Activated naive CD8-positive, alpha-beta T cell (primary cell): ENCODE results near the gene PAM.

Experiments
- H3K27ac Mint-ChIP-seq: one replicate; pipeline ENCODE4 v1.8.0; 2021; ENCODE audit warnings: mixed read lengths
- H3K27me3 Mint-ChIP-seq: one replicate; pipeline ENCODE4 v1.8.0; 2021; ENCODE audit warnings: mixed read lengths
- H3K36me3 Mint-ChIP-seq: one replicate; pipeline ENCODE4 v1.8.0; 2021; ENCODE audit warnings: mixed read lengths
- H3K4me1 Mint-ChIP-seq: one replicate; pipeline ENCODE4 v1.8.0; 2021; ENCODE audit warnings: low read depth, mixed read lengths
- H3K4me3 Mint-ChIP-seq: one replicate; pipeline ENCODE4 v1.8.0; 2021; ENCODE audit warnings: mild to moderate bottlenecking, mixed read lengths
- H3K9me3 Mint-ChIP-seq: one replicate; pipeline ENCODE4 v1.8.0; 2021; ENCODE audit warnings: low read depth, mixed read lengths

PAM gene

DNA sequence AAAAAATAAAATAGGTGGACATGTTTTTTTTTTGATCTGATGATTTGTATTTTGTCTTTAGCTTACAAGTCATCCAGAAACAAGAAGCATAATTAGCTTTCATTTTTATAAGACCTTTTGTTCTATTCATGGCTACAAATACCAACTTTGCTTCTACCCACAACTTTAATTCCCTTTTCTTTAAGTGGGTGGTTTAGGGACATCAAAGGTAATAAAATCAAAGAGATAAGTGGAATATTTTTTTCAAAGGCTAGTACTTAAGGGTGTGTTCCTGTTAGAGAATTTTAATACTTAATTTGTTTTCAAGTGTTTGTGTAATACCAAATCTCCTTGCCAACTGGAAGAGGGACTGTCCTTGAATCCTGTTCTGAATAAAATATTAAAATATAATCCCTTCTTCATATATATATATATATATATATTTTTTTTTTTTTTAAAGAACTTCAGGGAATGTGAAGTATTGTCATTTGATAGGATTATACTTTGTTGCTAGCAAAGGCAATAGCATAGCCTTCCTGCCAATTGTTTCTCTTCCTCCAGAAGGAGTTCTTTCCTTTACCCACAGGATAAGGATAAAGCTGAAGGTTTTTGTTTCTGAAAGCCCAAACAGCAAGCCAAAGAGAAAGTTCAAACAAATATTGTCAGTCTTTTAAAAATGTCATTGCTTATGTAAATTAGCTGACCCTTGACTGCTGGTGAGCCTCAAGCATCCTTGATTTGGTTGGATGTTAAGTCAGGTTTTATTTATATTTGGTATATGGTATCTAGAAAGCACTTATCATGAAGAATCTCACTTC lies 108.9 kb downstream of the PAM start:
- Mint-ChIP-seq H3K9me3 (no peaks in the 10 kb centered on the region), H3K4me3 (no peak overlapping the region), H3K4me1 (peaks cover 16% of the 10 kb centered on the region), H3K36me3 (peaks cover 13% of the 10 kb centered on the region), H3K27ac (no peak overlapping the region), H3K27me3 (peaks cover 12% of the 10 kb centered on the region)

DNA sequence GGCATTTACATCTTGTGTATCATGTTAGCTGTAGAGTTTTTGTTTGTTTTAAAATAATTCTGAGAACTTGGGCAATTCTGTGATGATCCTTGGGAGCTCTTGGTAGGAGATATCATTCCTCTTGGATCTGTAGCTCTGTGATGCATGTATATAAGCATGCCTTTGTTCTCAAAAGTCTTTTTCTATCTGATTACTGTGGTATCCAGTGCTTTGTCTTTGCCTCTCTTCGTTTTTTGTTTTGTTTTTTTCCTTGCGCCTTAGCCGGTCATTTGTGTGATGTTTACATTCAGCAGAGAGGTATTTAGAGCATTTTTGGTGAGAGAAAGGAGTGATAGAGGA lies 110.0 kb downstream of the PAM start:
- H3K27me3 Mint-ChIP-seq = peaks cover 18% of the 10 kb centered on the region
- H3K9me3 Mint-ChIP-seq = no peaks in the 10 kb centered on the region
- peaks cover 16% of the 10 kb centered on the region for H3K4me1 Mint-ChIP-seq
- no peak overlapping the region for H3K27ac Mint-ChIP-seq
- H3K4me3 Mint-ChIP-seq = peak overlapping the region; percentile 80
- peaks cover 22% of the 10 kb centered on the region for H3K36me3 Mint-ChIP-seq

DNA sequence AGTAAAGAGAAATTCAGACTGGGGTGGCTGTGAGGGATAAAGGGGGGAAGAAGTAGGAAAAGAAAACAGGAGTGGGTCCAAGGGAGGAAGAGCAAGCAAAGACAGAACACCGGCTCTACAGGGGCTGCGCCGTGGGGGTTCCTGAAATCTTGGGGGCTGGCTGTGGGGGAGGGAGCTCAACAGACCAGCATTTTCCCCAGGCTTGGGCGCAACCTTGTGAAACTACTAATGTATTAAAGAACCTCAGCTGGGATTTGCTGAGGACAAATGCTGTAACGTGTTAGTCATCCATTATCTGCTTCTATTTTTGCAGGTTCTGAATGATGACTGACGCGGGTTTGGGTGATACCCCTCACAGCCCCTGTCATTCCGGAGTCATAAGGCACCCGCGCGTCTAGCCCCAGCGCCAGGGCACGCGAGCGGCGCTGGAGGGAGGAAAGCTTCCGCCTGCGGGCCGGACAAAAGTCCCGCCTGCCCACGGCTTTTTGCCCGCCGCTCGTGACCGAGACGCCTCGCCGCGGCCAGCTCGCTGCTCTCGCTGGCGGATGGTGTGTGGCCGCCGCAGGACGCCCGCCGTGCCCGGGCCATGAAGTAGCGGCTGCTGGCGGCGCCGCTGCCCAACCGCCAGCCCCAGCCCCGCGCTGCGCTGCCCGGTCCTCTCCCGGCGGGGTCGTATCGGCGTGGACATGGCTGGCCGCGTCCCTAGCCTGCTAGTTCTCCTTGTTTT lies 110.6 kb downstream of the PAM start:
- Mint-ChIP-seq H3K36me3 (peaks cover 21% of the 10 kb centered on the region), H3K4me3 (peak overlapping the region; percentile 80), H3K4me1 (peaks cover 16% of the 10 kb centered on the region), H3K27ac (no peak overlapping the region), H3K9me3 (no peaks in the 10 kb centered on the region), H3K27me3 (peaks cover 18% of the 10 kb centered on the region)

DNA sequence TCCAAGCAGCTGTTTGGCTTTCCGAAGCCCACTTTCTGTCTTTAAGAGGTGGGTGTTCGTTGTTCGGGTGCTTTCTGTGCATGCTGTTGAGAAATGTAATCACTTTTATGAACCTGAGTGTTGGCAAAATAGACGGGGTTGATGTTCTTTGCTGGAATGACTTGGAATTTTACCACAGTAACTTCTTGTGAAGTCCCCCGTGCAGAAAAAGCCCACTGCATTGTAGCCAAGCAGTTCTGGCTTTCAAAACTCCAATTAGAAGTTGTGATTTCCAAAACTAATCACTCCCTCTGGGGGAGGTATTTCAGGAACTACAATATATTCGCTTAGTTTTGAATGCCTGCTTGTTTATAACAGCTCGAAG lies 111.1 kb downstream of the PAM start:
- Mint-ChIP-seq H3K36me3 (peaks cover 21% of the 10 kb centered on the region), H3K4me1 (peaks cover 16% of the 10 kb centered on the region), H3K9me3 (no peaks in the 10 kb centered on the region), H3K27ac (no peak overlapping the region), H3K27me3 (peaks cover 18% of the 10 kb centered on the region), H3K4me3 (peak overlapping the region; percentile 80)

DNA sequence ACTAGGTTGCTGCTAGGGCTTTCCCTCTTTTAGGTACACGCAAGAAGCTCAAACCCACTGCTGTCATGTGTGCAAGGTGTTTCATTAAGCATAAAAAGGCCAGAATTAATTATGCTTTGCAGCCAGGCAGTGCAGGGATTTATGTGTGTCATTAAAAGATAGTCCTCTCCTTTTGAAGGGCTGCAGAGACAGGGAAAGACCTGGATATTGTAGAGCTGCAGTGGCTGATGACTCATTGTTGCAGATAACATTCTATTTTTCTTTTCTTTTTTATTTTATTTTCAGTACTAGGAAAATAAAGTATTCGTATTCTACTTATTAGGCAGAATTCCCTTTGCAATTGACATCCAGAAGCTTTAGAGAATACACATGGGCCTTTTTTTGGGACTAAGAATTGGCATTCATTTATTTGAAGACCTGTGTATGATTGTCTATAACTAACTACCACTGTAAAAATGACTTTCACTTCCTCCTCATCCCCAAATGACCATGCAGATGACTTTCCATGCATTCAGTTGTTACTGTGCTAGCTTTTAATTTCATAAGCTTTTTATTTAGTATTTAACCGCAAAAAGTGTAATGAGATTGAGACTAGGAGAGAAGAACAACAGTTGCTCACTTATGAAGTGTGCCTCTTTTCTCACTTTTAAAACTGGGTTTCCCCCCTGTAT lies 113.0 kb downstream of the PAM start:
- H3K27me3 Mint-ChIP-seq = peaks cover 16% of the 10 kb centered on the region
- H3K9me3 Mint-ChIP-seq = no peaks in the 10 kb centered on the region
- no peak overlapping the region for H3K27ac Mint-ChIP-seq
- H3K36me3 Mint-ChIP-seq = peaks cover 21% of the 10 kb centered on the region
- peaks cover 16% of the 10 kb centered on the region for H3K4me1 Mint-ChIP-seq
- H3K4me3 Mint-ChIP-seq = no peak overlapping the region

DNA sequence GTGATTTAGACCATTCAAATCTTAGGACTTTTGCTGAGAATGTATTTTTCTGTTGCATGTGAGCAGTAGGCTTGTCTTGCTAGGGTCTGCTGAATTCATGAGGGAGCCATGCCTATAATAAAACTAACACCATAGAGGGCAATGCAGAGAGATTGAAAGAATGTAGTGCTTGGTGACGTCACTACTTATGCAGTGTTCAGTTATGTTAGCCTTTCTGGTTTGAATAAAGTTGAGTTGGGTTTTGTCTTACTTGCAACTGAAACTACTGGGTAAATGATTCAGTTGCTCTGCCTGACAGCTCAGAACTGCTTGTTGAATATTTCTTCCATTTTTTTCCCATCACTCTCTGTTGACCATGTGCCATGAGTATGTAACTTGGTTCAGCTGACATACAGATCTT lies 114.1 kb downstream of the PAM start:
- Mint-ChIP-seq H3K36me3 (peaks cover 29% of the 10 kb centered on the region), H3K4me1 (peaks cover 16% of the 10 kb centered on the region), H3K9me3 (no peaks in the 10 kb centered on the region), H3K4me3 (no peak overlapping the region), H3K27ac (no peak overlapping the region), H3K27me3 (peaks cover 15% of the 10 kb centered on the region)

DNA sequence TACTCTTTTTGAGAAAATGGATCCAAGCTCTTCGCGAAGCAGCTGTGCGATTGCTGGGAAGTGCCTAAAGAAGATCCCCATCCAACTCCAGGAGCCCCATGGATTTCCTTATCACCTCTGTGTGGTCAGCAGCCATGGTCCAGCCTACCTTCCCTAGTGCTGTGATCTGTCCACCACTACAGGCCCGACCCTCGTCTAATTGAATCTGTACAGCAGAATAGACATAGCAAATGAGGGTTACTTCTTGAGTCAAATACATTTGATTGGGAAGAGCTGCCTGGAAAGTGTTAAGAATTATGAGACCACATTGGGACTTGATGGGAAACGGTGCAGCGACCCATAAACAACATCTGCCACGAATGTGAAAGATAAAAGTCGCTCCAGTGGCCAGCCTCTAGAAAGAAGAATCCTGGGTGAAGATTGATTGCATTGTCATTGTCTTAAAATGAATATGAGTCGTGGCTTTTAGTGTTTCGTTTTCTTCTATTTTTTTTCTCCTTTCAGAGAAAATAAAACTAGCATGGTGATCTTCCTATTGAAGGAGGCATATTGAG lies 118.4 kb downstream of the PAM start:
- peaks cover 30% of the 10 kb centered on the region for H3K36me3 Mint-ChIP-seq
- peaks cover 7% of the 10 kb centered on the region for H3K27me3 Mint-ChIP-seq
- no peaks in the 10 kb centered on the region for H3K9me3 Mint-ChIP-seq
- no peak overlapping the region for H3K27ac Mint-ChIP-seq
- no peak overlapping the region for H3K4me3 Mint-ChIP-seq
- H3K4me1 Mint-ChIP-seq = no peaks in the 10 kb centered on the region

DNA sequence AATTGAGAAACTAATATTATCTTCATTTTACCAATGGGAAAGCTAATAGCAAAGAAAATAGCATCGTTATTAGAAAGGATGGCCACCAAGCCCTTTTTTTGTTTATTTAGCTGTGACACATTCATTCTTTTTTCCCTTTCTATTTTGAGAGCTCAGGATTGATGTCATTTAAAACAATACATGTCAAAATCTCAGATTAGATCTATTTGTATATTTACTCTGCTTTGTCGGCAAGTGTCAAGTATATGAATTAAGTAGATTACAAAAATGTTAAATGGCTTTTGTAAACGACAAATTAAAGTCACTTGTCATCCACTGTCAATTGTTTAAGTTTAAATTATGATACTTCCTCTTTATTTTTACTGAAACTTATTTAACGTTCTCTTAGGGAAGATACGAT lies 118.9 kb downstream of the PAM start:
- Mint-ChIP-seq H3K27ac (no peak overlapping the region), H3K9me3 (no peaks in the 10 kb centered on the region), H3K4me3 (no peak overlapping the region), H3K36me3 (peaks cover 27% of the 10 kb centered on the region), H3K27me3 (peaks cover 4% of the 10 kb centered on the region), H3K4me1 (no peaks in the 10 kb centered on the region)

DNA sequence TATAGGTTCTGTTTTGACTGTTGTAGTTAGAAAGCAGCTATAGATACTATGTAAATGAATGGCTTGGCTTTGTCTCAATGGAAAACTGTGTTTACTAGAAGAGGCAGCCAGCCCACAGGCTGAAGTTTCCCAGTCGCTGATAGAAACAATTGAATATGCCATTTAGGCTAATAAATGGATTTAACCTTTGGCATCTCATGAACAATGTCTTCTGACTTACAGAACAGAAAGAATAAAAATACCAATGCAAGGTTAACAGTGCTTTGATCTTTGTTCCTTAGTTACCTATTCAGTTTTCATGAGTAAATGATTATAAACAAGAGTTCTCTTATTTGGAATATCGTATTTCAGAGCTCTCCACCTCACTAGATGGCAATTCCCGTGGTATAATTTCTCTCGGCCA lies 120.6 kb downstream of the PAM start:
- Mint-ChIP-seq H3K4me1 (no peaks in the 10 kb centered on the region), H3K9me3 (no peaks in the 10 kb centered on the region), H3K36me3 (peaks cover 23% of the 10 kb centered on the region), H3K4me3 (no peak overlapping the region), H3K27ac (no peak overlapping the region), H3K27me3 (no peaks in the 10 kb centered on the region)

DNA sequence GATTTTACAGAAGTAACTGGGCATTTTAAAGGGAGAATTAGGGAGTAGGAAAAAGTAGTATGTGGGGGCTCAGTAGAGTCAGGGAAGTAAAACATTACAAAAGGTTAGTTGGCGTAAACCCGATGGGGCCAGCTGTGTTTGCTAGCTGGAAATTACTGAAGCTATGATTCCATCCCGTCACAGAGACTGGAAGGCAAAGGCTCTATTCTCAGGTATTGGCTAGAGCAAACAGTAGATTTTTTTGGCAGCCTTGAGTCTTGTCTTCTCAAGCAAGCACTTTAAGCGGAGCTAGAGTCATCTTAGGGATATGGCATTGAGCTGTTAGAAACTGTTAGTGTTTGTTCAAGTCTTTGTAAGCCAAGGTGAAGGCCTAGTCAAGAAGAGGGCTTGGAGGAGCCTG lies 121.5 kb downstream of the PAM start:
- Mint-ChIP-seq H3K27me3 (no peaks in the 10 kb centered on the region), H3K27ac (no peak overlapping the region), H3K9me3 (no peaks in the 10 kb centered on the region), H3K4me1 (no peaks in the 10 kb centered on the region), H3K36me3 (peaks cover 23% of the 10 kb centered on the region), H3K4me3 (no peak overlapping the region)

DNA sequence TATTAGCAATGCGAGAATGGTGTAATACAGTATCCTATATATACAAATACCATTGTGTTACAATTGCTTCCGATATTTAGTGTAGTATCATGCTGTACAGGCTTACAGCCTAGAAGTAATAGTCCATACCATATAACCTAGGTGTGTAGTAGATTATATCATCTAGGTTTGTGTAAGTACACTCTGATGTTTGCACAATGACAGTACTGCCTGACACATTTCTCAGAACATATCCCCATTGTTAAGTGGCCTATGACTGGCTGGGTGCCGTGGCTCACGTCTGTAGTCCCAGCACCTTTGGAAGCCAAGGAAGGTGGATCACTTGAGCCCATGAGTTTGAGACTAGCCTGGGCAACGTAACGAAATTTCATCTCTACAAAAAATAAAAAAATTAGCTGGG lies 124.6 kb downstream of the PAM start:
- Mint-ChIP-seq H3K9me3 (no peaks in the 10 kb centered on the region), H3K36me3 (peaks cover 13% of the 10 kb centered on the region), H3K4me3 (no peak overlapping the region), H3K27me3 (no peaks in the 10 kb centered on the region), H3K4me1 (no peaks in the 10 kb centered on the region), H3K27ac (no peak overlapping the region)

DNA sequence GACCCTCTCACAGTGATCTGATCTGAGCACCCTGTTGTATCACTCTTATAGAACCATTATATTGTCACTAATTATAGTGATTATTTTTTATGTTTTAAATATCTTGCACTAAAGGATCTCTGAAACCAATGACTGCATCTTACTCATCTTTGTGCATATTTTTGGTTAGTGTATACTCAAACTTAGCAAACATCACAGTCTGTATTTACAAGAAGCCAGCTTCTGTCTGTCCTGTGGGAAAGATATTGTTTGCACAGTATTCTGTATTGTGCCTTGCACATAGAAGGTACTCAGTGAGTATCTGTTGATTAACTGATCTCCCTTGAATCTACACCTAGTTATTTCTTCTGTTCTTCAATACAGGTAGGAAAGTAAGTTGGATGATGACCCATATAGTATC lies 131.5 kb downstream of the PAM start:
- H3K27me3 Mint-ChIP-seq = no peaks in the 10 kb centered on the region
- peaks cover 5% of the 10 kb centered on the region for H3K36me3 Mint-ChIP-seq
- no peaks in the 10 kb centered on the region for H3K9me3 Mint-ChIP-seq
- peaks cover 6% of the 10 kb centered on the region for H3K4me1 Mint-ChIP-seq
- no peak overlapping the region for H3K4me3 Mint-ChIP-seq
- no peak overlapping the region for H3K27ac Mint-ChIP-seq

DNA sequence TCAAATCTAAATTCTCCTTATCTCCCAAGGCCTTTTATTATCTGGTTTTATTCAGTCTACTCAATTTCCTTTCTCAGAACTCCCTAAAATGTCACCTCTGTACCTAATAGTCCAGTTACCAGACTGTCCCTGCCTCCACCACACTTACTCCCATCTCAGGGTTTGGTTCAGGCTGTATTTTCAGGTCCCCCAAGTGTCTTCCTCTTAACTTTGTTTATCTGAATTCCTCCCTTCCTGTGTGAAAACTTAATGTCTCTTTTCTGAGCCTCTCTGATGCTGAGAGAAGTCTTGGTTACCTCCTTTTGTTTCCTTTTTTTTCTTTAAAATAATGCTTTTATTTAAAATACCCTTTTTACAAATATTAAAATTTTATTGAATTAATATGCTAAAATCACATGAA lies 133.4 kb downstream of the PAM start:
- no peaks in the 10 kb centered on the region for H3K27me3 Mint-ChIP-seq
- H3K36me3 Mint-ChIP-seq = peaks cover 5% of the 10 kb centered on the region
- no peak overlapping the region for H3K4me3 Mint-ChIP-seq
- H3K4me1 Mint-ChIP-seq = peaks cover 6% of the 10 kb centered on the region
- H3K27ac Mint-ChIP-seq = no peak overlapping the region
- H3K9me3 Mint-ChIP-seq = no peaks in the 10 kb centered on the region

DNA sequence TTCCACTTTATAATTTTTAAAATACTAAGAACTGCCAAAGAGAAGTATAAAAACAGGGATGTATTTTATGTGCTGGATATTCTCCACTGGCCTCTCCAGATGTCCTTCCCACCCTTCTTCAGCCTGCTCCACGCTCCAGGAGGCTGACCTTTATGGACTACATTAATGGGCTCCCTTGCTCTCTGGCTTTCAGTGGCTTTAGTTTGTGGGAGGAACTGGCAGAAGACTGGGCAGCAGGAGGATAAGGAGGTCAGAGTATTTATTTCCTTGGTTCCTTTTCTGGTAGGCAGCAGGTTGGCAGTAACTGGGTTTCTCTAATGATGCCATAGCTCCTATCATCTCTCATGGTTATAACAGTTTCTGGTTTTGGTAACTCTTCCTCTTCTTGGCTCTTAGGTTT lies 133.9 kb downstream of the PAM start:
- peaks cover 8% of the 10 kb centered on the region for H3K36me3 Mint-ChIP-seq
- no peaks in the 10 kb centered on the region for H3K9me3 Mint-ChIP-seq
- no peak overlapping the region for H3K27ac Mint-ChIP-seq
- H3K4me3 Mint-ChIP-seq = no peak overlapping the region
- H3K4me1 Mint-ChIP-seq = peaks cover 6% of the 10 kb centered on the region
- no peaks in the 10 kb centered on the region for H3K27me3 Mint-ChIP-seq

DNA sequence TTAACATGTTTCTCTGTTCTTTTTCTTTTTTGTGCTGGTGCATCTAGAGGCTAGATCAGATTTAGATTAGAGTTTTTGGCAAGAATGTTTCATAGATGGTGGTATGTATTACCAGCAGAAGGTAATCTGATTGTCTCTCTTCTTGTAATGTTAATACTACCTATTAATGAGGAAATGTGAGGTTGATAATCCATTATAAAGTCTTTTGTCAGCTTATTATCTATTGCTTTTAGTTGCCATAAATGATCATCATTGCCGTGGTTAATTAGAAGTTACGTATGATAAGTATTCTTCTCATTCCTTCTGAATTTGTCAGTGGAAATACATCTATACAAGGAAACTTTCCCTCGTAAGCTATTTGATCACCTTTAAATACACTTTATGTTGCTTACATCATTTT lies 135.0 kb downstream of the PAM start:
- Mint-ChIP-seq H3K27me3 (no peaks in the 10 kb centered on the region), H3K9me3 (no peaks in the 10 kb centered on the region), H3K4me3 (no peak overlapping the region), H3K4me1 (peaks cover 6% of the 10 kb centered on the region), H3K27ac (no peak overlapping the region), H3K36me3 (peaks cover 8% of the 10 kb centered on the region)
